C4-2B (cell line): ENCODE measurements around the gene ISOC2.

Experiments used
- H3K27ac ChIP-seq: fragments of 450-650 bp; 2 replicates; pipeline ENCODE4 v1.5.1; 2017
- CTCF ChIP-seq: fragments of 450-650 bp; conservative IDR thresholded peaks from 2 replicates; pipeline ENCODE4 v1.5.1; 2017; ENCODE audit warnings: mild to moderate bottlenecking
- ZFX ChIP-seq: fragments of 450-650 bp; IDR thresholded peaks from 2 replicates; pipeline ENCODE4 v1.6.1; 2017

Gene ISOC2

GRCh38 chr19:55483706-55484592, 22.5 kb upstream of the ISOC2 start:
- peak overlapping the region; percentile 82 for H3K27ac ChIP-seq
- TF ChIP-seq CTCF (no peak), ZFX (no peak)

DNA sequence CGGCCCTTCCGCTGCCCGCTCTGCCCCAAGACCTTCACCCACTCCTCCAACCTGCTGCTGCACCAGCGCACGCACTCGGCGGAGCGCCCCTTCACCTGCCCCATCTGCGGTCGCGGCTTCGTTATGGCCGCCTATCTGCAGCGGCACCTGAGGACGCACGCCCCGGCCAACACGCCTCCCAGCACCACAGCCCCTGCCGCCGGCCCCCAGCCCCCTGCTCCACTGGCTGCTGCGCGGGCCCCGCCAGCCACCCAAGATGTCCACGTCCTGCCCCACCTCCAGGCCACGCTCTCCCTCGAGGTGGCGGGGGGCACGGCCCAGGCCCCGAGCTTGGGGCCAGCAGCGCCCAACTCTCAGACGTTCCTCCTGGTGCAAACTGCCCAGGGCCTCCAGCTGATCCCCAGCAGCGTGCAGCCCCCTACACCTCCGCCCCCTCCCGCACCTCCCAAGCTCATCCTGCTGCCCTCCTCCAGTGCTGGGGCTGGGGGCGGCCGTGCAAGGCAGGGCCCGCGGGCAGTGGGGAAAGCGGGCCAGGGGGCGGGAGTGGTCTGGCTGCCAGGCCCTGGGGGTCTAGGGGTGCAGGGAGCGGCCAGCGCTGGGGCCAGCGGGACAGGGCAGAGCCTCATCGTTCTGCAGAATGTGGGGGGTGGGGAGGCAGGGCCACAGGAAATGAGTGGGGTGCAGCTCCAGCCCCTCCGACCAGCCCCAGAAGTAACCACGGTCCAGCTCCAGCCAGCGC, 21.7 kb upstream of the ISOC2 start:
- H3K27ac ChIP-seq = no peak overlapping the region
- TF ChIP-seq CTCF (no peak), ZFX (no peak)

GRCh38 chr19:55482156-55482961, 20.9 kb upstream of the ISOC2 start:
- TF ChIP-seq ZFX = no peak
- no peak for TF ChIP-seq CTCF
- H3K27ac ChIP-seq = no peak overlapping the region

- H3K27ac ChIP-seq = no peak overlapping the region
- TF ChIP-seq ZFX (no peak), CTCF (no peak)
Measured at GRCh38 chr19:55481794-55482155, 20.3 kb upstream of the ISOC2 start.

DNA sequence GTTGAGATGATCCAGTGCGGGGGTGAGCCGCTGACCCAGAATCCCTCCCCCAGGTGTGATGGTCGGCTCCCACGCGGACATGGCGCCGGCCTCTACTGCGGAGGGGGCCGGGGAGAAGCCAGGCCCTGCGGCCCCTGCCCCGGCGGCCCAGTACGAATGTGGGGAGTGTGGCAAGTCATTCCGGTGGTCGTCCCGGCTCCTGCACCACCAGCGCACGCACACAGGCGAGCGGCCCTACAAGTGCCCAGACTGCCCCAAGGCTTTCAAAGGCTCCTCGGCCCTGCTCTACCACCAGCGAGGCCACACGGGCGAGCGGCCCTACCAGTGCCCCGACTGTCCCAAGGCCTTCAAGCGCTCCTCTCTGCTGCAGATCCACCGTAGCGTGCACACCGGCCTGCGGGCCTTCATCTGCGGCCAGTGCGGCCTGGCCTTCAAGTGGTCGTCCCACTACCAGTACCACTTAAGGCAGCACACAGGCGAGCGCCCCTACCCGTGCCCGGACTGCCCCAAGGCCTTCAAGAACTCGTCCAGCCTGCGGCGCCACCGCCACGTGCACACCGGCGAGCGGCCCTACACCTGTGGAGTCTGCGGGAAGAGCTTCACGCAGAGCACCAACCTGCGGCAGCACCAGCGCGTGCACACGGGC, 19.8 kb upstream of the ISOC2 start:
- H3K27ac ChIP-seq = no peak overlapping the region
- TF ChIP-seq CTCF = no peak
- TF ChIP-seq ZFX = no peak

GRCh38 chr19:55479451-55480230, 18.2 kb upstream of the ISOC2 start:
- TF ChIP-seq ZFX = no peak
- TF ChIP-seq CTCF = no peak

More at GRCh38 chr19:55479451-55480230, 18.2 kb upstream of the ISOC2 start:
- H3K27ac ChIP-seq = no peak overlapping the region
